Stomach smooth muscle (tissue), 2 donors: ENCODE data around the gene FXR1.
"Not testable (repeated sequence)": the region's sequence is repeated elsewhere in the genome, so short reads cannot be mapped to it uniquely, and the experiment has no call there.

Source experiments
- H3K27ac ChIP-seq: one replicate; pipeline ENCODE4 v1.7.0; 2013; ENCODE audit warnings: mild to moderate bottlenecking, low read length, inconsistent platforms
- H3K27me3 ChIP-seq, 2 donors: one replicate each; pipeline ENCODE4 v1.7.0; 2013; ENCODE audit warnings: low read length in 2 of 2; ENCODE audit not compliant: insufficient read depth in 2 of 2, control insufficient read depth in 1 of 2
- H3K36me3 ChIP-seq, 2 donors: one replicate each; pipeline ENCODE4 v1.7.0; 2013; ENCODE audit warnings: low read length in 2 of 2; ENCODE audit not compliant: control insufficient read depth in 2 of 2, insufficient read depth in 2 of 2
- H3K4me1 ChIP-seq: one replicate; pipeline ENCODE4 v1.7.0; 2013; ENCODE audit warnings: low read length; ENCODE audit not compliant: control insufficient read depth, insufficient read depth
- H3K4me3 ChIP-seq, 2 donors: one replicate each; pipeline ENCODE4 v1.7.0; 2013; ENCODE audit warnings: low read length in 2 of 2
- H3K9ac ChIP-seq, 2 donors: one replicate each; pipeline ENCODE4 v1.7.0; 2013; ENCODE audit warnings: low read length in 2 of 2, mild to moderate bottlenecking in 1 of 2
- H3K9me3 ChIP-seq, 2 donors: one replicate each; pipeline ENCODE4 v1.7.0; 2013; ENCODE audit warnings: low read length in 2 of 2; ENCODE audit not compliant: control insufficient read depth in 2 of 2
- donor health status: healthy.
- donor health status: Pancreatic carcinoma.

The FXR1 gene

DNA sequence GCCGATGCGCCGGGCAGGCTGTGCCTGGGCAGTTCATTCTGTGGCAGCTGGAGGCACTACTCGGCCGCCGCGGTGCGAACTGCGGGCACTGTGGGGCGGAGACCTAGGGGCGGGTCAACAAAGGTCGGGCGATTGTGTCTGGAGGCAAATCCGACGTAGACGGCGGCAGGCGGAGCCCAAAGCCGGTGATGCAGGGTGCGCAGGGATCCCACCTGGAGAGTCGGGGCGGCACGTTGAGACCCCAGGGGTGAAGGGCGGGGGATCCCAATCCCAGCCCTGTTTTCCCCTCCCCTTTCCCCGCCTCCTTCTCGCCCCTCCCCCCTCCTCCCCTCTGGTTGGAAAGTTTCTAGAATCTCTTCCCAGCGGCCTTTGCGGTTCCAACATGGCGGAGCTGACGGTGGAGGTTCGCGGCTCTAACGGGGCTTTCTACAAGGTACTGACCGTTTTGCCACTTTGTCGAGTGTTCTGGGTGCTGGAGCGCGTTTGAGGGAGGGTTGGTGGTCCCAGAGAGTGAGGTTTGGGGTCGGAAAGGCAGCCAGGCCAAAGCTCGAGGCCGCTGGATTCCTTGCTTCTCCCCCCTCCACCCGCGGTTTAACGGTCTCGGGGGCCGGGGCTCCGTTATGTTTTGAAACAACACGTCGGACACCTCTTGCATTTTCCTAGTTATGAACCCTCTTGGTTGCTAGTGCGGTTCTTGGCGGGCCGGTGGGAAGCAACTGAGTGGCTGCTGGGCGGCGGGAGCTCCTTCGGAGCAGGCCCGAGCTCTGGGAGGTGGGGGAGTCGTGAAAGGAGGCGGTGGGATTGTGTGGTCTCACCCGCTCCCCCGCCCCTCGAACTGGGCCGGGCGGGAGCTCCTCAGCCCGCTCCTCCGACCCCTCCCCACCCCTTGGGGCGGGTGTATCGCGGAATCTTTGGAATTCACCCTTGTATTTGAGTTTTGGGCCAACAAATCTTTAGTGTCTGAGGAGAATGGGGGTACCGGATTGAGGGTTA, at the start of gene FXR1:
TSS of gene FXR1 (plus strand) at position 367 of the 993 bp plus-strand sequence. CDS start at position 383, 16 bp downstream.
- Histone ChIP-seq H3K27me3 (no peaks in the 10 kb centered on the region), H3K9ac (peak within 1 kb of the TSS; percentile 96 to 100), H3K36me3 (no peaks in the 10 kb centered on the region), H3K27ac (peak within 1 kb of the TSS; percentile 88), H3K4me1 (peaks cover 20% of the 10 kb centered on the region), H3K9me3 (no peaks in the 10 kb centered on the region), H3K4me3 (peak within 1 kb of the TSS; percentile 96 to 99)

DNA sequence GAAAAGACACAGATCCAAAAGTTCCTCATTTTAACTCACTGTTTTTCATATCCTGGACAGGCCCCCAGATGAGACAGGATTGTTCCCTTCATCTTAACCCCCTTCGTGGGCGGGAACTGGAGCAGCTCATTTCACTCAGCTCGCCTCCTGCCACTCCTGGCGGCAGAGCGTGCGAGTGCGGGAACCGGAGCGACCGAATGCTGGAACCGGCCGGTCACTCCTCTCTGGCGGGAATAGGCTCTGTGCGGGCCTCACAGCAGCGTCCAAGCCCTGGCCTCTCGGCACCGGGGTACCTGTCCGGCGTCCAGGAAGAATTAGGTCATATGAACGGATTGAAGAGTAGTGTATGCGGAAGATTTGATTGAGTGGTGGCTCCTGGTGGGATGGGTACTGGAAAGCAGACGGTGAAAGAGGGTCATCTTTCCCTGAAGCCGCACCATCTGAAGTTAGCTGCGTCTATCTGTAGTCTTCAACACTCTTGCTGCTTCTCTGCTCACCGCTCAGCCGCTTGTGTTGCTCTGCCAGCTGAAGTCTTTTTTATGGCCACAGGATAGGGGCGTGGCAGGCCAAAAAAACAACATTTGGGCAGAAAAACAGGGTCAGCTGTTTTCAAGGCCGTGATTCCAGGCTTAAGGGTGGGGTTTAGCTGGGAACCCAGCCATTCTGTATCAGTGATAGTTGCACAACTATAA, 42.3 kb upstream of the FXR1 start:
- H3K27ac ChIP-seq = no peak overlapping the region
- no peaks in the 10 kb centered on the region for H3K36me3 ChIP-seq
- no peaks in the 10 kb centered on the region for H3K27me3 ChIP-seq
- H3K4me3 ChIP-seq = peak overlapping the region; percentile 35 to 64
- H3K9me3 ChIP-seq = no peaks in the 10 kb centered on the region
- H3K4me1 ChIP-seq = no peaks in the 10 kb centered on the region
- H3K9ac ChIP-seq = no peak overlapping the region

DNA sequence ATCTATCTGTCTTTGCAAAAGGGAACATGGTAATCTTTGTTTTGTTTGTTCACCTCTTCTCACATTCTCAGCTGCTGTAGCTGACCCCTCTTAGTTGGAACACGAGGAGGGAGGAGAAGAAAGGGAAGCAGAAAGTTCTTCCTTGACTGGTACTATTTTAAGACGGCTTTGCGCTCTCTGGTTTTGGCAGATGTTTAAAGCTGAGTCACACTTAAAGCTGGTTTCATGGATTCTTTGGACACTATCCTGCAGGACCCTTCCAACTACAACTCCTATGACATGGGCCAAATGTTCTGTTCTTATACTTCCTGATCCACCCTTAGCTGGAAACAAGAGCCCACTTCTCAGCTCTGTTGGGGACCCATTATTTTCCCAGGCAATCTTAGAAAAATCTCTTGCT, 40.6 kb upstream of the FXR1 start:
- Histone ChIP-seq H3K4me3 (no peak overlapping the region), H3K4me1 (no peaks in the 10 kb centered on the region), H3K9ac (no peak overlapping the region), H3K9me3 (no peaks in the 10 kb centered on the region), H3K27ac (no peak overlapping the region), H3K36me3 (no peaks in the 10 kb centered on the region), H3K27me3 (no peaks in the 10 kb centered on the region)

DNA sequence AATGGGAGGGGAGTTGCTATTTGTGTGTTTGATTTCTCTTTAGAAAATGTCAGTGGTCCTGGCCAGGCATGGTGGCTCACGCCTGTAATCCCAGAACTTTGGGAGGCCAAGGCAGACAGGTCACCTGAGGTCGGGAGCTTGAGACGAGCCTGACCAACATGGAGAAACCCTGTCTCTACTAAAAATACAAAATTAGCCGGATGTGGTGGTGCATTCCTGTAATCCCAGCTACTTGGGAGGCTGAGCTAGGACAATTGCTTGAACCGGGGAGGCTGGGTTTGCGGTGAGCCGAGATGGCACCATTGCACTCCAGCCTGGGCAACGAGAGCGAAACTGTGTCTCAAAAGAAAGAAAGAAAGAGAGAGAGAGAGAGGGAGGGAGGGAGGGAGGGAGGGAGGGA, 40.0 kb upstream of the FXR1 start:
- H3K4me3 ChIP-seq, H3K9ac ChIP-seq, H3K4me1 ChIP-seq, H3K36me3 ChIP-seq, H3K9me3 ChIP-seq, H3K27me3 ChIP-seq, H3K27ac ChIP-seq: not testable (repeated sequence)

DNA sequence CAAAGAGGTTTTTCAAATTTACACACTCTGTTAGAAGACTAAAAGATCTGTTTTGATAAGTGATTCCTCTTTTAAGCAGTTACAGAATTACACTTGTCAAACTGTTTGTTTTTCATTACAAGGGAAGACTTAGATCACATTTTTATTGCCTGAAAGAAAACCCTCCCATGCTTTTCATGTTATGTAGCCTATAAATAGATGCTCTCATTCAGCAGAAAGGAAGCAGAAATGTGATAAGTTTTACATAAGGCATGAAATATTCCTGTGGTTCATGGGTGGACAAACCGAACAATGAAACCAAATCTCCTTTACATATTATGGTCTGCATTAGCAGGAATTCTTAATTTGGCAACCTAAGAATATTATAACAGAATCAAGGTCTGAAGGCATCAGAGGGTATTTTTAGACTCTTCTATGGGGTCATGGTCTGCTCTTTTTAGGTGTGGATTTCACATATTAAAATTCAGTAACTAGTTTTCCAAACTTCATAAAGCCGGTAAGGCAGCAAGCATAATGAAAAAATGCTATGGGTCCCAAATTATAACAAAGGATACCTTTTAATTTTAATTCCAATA, 37.3 kb upstream of the FXR1 start:
- Histone ChIP-seq H3K27me3 (no peaks in the 10 kb centered on the region), H3K4me3 (no peak overlapping the region), H3K9me3 (no peaks in the 10 kb centered on the region), H3K4me1 (no peaks in the 10 kb centered on the region), H3K27ac (no peak overlapping the region), H3K9ac (no peak overlapping the region), H3K36me3 (no peaks in the 10 kb centered on the region)

DNA sequence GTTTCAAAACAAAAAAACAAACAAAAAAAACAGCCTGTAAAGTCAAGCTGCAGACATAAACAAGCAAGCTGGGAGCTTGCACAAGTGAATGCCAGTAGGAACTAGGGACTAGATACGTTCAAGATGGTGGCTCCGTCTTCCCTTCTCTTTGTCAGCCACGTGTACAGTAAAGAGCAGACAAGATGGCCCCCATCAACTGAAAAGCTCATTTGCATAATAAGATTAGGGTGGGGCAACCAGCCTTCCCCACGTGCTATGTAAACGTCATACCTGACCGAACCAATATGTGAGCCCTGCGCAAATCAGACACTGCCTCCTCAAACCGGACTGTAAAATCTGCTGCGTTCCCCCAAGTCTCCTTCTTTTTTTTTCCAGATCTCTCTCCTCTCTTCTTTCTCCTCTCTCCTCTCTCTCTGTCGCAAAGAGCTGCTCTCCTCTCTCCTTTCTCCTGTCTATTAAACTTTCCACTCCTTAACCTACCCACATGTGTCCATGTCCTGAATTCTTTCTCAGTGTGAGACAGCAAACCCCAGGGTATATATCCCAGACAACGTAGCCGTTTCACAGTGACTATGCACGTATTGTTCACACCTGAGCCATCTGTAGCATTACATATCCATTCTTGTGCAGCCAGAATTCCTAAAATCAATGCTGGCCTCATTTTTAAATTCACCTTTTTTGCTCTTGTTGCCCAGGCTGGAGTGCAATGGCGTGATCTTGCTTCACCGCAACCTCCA, 31.2 kb upstream of the FXR1 start:
- Histone ChIP-seq H3K27ac (no peak overlapping the region), H3K9me3 (no peaks in the 10 kb centered on the region), H3K4me3 (no peak overlapping the region), H3K9ac (no peak overlapping the region), H3K27me3 (no peaks in the 10 kb centered on the region), H3K4me1 (no peaks in the 10 kb centered on the region), H3K36me3 (no peaks in the 10 kb centered on the region)

DNA sequence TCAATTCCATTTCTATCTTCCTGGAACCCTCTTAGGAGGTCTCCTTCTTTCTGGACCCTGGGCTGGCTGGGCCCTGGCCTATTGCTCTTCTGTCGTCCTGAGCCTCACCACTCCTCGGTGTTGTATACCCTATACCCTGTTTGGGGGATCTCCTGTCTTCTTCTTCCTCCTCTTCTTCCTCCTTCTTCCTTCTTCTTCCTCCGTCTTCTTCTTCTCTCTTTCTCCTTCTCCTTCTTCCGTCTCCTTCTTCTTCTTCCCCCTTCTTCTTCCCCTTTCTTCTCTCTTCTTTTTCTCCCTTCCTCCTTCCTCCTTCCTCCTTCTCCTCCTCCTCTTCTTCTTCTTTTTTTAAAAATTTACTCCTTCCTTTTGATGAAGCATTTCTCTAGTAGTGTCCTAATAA, 30.4 kb upstream of the FXR1 start:
- no peak overlapping the region for H3K9ac ChIP-seq
- H3K27ac ChIP-seq = no peak overlapping the region
- no peaks in the 10 kb centered on the region for H3K9me3 ChIP-seq
- no peaks in the 10 kb centered on the region for H3K36me3 ChIP-seq
- H3K27me3 ChIP-seq = no peaks in the 10 kb centered on the region
- no peak overlapping the region for H3K4me3 ChIP-seq
- H3K4me1 ChIP-seq = no peaks in the 10 kb centered on the region

DNA sequence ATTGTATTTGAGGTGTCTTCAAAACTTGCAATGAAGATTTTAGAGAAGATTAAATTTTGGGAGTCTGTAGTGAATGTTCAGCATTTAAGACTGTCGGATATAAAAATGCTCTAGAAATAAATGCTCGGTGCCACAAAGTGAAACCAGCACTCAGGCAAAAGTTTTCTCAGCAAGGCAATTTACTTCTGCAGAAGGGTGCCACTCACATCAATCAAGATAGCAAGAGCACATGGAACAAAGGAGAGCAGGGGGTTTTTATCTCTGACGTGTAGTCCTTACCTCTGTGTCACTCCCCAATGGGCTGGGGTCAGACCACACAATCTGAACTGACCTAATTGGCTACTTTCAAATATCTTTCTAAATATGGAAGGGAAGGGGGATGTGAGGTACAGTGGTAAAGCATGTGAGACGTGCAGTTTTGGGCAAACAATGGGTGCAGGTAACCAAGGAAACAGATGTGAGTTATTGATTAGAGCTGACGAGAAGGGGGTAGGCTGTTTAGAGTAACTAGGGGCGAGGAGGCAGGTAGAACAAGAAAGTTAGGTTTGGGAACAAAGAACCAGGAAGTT, 23.4 kb upstream of the FXR1 start:
- Histone ChIP-seq H3K36me3 (no peaks in the 10 kb centered on the region), H3K27me3 (no peaks in the 10 kb centered on the region), H3K9ac (no peak overlapping the region), H3K4me1 (no peaks in the 10 kb centered on the region), H3K27ac (no peak overlapping the region), H3K4me3 (no peak overlapping the region), H3K9me3 (peaks cover 5 to 8% of the 10 kb centered on the region in 2 donors)

DNA sequence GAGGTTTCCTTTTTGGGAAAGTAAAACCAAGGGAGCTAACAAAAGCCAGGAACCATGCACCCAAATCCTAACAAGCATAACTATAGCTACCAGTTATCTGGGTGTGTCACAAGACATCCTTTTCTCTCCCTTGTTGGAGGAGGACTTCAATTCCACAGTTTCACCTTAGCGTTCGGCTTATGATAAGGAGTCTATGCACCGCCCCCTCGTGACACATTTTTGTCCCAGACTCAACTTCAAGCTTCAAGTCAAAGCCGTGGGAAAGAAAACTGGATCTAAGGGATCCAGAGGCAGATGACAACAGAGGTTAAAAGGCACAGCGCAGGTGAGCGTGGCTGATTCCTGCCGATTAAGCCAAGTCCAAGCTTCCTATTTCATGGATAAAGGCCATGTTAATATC, 13.9 kb upstream of the FXR1 start:
- H3K4me1 ChIP-seq = peaks cover 2% of the 10 kb centered on the region
- no peaks in the 10 kb centered on the region for H3K9me3 ChIP-seq
- H3K27me3 ChIP-seq = no peaks in the 10 kb centered on the region
- H3K4me3 ChIP-seq = no peak overlapping the region
- no peaks in the 10 kb centered on the region for H3K36me3 ChIP-seq
- no peak overlapping the region for H3K27ac ChIP-seq
- no peak overlapping the region for H3K9ac ChIP-seq
